Measurements from ENCODE around the gene MARS1.
"Not testable (repeated sequence)": the region's sequence is repeated elsewhere in the genome, so short reads cannot be mapped to it uniquely, and the experiment has no call there.

MARS1 gene

DNA sequence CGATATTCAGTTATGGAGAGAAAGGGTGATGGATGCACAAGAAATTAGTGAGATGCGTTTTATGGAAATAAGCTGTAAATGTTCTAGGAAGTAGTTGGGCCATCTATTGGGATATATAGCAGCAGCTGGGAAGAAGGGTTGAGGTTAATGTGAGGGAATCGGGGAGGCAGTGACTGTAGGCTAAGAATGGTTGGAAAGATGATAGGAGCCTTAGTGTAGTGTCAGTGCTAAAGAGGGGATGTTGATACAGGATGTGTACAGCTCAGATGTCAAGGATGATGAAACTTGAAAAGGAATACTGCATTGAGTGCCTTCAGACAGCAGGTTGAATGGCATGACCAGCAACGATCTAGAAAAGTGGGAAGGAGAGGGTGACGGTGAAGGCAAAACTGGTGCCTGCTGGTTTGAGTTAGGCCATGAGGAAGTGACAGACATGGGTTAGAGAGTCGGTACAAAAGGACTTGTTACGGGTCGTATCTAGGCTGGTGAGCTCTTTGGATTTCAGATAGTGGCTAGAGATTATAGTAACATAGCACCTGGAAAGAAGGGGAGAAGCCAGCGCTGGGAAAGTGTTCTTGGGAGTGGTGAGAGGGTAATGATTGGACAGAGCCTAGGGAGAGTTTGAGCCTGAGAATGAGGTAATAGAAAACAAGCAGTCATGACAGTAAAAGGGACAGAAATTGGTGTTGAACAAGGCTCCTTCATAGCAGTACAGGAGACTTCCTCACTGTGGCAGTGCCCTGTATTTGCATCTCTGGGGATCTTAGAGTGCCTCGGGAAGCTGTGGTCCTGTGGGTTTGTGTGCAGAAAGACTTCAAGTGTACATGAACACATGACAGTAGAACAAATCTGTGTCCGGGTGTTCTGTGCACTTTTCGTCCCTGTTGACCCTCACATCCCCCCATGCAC is 9.6 kb downstream of the MARS1 start:
- DNase-seq = no peak

DNA sequence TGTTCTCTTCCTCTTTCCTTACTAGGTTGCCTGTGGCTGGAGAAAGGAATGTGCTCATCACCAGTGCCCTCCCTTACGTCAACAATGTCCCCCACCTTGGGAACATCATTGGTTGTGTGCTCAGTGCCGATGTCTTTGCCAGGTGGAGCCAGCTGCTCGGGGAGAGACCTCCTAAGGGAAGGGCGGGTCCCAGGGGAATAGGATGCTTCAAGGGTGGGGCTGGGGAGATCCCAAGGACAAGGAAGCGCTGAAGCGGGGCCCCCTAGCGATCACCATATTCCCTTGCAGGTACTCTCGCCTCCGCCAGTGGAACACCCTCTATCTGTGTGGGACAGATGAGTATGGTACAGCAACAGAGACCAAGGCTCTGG is 10.2 kb downstream of the MARS1 start:
- no peak for DNase-seq

DNA sequence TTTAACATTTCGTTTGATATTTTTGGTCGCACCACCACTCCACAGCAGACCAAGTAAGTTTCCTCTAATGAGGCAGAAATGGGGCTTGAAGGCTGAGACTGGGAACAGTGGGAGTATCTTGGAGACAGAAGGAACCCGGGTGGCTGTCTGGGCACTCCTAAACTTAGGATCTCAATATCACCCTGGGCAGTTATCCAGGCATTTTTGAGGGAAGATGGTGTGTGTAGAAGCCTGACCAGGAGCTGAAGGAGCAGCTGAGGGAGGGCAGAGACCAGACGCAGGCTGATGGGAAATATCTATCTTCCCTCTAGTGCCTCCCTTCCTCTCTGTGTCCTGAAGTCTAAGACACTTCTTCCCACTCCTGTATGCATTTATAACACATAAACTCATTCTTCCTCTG is 10.7 kb downstream of the MARS1 start:
- DNase-seq = no peak

DNA sequence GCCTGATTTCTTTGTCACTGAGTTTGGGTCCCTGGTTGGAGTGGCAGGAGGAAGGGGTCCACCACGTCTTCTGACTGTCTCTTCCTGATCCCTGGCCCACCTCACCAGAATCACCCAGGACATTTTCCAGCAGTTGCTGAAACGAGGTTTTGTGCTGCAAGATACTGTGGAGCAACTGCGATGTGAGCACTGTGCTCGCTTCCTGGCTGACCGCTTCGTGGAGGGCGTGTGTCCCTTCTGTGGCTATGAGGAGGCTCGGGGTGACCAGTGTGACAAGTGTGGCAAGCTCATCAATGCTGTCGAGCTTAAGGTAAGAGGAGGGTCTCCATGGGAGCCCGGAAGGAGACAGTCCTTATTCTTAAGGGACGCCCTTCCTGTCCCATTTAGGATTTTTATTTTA is 12.3 kb downstream of the MARS1 start:
- DNase-seq = no peak

DNA sequence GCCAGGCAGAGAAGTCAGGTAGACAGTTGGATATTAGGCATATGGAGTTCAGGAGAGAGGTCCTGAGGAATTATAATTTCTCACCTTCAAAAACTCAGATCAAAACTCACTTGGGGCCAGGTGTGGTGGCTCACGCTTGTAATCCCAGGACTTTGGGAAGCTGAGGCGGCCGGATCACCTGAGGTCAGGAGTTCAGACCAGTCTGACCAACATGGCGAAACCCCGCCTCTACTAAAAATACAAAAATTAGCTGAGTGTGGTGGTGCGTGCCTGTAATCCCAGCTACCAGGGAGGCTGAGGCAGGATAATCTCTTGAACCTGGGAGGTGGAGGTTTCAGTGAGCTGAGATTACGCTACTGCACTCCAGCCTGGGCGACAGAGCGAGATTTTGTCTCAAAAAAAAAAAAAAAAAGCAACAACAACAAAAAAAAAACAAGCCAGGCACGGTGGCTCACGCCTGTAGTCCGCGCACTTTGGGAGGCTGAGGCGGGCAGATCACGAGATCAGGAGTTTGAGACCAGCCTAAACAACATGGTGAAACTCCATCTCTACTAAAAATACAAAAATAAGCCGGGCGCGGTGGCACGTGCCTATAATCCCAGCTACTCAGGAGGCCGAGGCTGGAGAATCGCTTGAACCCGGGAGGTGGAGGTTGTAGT is 14.6 kb downstream of the MARS1 start:
- not testable (repeated sequence) for DNase-seq

DNA sequence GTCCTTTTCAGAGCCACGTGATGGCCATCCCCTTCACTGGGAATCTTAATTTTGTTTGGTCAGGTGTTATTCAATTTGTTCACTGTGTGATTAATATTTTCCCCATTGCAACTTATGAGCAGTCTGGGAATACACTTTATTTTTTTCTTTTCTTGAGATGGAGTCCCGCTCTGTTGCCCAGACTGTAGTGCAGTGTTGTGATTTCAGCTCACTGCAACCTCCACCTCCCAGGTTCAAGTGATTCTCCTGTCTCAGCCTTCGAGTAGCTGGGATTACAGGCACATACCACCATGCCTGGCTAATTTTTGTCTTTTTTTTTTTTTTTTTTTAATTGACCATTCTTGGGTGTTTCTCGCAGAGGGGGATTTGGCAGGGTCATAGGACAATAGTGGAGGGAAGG is 18.7 kb downstream of the MARS1 start:
- not testable (repeated sequence) for DNase-seq

DNA sequence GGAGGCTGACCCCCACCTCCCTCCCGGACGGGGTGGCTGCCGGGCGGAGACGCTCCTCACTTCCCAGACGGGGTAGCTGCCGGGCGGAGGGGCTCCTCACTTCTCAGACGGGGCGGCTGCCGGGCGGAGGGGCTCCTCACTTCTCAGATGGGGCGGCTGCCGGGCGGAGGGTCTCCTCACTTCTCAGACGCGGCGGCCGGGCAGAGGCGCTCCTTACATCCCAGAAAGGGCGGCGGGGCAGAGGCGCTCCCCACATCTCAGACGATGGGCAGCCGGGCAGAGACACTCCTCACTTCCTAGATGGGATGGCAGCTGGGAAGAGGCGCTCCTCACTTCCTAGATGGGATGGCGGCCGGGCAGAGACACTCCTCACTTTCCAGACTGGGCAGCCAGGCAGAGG is 19.9 kb downstream of the MARS1 start:
- DNase-seq = not testable (repeated sequence)

DNA sequence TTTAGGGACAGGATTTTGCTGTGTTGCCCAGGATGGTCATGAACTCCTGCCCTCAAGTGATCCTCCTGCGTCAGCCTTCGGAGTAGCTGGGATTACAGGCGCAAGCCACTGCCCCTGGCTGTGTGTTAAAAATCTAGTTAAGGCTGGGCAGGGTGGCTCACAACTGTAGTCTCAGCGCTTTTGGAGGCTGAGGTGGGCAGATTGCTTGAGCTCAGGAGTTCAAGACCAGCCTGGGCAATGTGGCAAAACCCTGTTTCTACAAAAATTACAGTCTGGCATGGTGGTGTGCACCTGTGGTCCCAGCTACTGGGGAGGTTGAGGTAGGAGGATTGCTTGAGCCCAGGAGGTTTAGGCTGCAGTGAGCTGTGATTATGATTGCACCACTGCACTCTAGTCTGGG is 23.3 kb downstream of the MARS1 start:
- DNase-seq = no peak

DNA sequence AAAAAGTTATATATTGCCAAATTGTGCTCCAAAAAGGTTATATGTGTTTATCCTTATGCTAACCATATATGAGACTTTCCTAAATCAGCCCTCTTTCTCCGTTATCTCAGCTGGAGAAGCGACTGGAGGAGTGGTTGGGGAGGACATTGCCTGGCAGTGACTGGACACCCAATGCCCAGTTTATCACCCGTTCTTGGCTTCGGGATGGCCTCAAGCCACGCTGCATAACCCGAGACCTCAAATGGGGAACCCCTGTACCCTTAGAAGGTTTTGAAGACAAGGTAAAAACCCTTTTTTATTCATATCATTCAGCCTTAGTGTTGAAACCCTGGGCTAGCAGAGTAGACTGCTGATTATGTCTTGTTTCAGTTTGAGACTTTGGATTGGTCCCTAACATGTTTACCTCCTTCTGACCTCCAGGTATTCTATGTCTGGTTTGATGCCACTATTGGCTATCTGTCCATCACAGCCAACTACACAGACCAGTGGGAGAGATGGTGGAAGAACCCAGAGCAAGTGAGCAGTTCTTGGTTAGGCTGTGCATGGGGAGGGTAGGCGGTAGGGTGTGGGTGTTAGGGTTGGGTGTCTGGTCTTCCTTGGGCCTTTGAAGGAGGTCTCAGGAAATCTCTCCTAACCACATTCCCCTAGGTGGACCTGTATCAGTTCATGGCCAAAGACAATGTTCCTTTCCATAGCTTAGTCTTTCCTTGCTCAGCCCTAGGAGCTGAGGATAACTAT is 23.9 kb downstream of the MARS1 start:
- no peak for DNase-seq

DNA sequence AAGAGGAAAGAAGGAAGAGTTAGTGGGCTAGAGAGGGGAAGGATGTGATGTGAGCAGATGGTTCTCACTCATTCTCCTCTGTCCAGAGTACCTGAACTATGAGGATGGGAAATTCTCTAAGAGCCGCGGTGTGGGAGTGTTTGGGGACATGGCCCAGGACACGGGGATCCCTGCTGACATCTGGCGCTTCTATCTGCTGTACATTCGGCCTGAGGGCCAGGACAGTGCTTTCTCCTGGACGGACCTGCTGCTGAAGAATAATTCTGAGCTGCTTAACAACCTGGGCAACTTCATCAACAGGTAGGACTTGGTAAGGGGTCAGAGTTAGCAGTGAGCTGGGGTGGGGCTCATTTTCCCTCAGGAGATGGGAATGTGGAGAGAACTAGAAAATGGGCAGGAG is 24.8 kb downstream of the MARS1 start:
- DNase-seq = no peak

DNA sequence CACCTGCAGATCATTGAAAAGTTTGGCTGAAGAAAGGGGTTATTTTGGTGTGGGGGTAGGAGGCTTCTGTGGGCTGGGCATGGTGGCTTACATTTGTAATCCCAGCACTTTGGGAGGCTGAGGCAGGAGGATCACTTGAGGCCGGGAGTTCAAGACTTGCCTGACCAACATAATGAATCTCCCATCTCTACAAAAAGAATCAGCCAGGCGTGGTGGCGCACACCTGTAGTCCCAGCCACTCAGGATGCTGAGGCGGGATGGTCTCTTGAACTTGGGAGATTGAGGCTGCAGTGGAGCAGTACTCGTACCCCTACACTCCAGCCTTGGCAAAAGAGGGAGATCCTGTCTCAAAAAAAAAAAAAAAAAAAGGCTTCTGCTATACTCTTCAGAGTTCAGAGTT is 25.4 kb downstream of the MARS1 start:
- no peak for DNase-seq

DNA sequence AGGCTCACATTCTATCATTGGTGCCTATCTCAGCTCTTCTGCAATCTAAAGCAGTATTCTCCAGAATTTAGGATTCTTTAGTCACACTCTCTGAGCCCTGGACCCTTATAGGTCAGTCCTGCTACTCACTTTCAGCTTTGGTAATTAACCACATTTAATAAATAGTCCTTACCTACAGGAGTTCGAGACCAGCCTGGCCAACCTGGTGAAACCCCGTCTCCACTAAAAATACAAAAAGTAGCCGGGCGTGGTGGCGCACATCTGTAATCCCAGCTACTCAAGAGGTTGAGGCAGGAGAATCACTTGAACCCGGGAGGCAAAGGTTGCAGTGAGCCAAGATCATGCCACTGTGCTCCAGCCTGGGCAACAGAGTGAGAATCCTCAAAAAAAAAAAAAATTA is 25.8 kb downstream of the MARS1 start:
- DNase-seq = not testable (repeated sequence)

DNA sequence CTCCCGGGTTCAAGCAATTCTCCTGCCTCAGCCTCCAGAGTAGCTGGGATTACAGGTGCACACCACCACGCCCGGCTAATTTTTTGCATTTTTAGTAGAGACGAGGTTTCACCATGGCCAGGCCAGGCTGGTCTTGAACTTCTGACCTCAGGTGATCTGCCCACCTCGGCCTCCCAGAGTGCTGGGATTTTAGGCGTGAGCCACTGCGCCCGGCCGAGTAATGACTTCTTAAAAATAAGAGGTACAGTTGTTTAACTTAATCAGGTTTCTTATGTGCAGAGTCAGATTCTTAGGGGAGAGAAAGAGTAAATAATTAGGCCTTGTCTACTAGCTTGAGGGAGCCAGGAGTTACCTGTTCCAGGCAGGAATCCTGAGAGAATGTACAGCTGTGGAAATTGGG is 26.4 kb downstream of the MARS1 start:
- DNase-seq = not testable (repeated sequence)

DNA sequence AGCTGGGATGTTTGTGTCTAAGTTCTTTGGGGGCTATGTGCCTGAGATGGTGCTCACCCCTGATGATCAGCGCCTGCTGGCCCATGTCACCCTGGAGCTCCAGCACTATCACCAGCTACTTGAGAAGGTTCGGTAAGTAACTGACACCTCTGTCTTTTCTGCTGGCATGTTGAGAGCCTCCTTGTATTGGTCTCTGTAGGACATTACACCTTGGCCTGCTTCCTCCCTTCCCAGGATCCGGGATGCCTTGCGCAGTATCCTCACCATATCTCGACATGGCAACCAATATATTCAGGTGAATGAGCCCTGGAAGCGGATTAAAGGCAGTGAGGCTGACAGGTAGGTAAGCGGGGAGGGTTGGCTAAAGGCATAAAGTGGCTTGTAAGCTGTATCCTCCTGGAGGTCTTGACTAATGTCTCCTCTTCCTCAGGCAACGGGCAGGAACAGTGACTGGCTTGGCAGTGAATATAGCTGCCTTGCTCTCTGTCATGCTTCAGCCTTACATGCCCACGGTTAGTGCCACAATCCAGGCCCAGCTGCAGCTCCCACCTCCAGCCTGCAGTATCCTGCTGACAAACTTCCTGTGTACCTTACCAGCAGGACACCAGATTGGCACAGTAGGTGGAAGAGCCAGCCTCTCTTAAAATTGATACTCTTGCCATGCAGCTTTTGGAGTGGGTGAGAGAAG is 27.0 kb downstream of the MARS1 start:
- DNase-seq = no peak

DNA sequence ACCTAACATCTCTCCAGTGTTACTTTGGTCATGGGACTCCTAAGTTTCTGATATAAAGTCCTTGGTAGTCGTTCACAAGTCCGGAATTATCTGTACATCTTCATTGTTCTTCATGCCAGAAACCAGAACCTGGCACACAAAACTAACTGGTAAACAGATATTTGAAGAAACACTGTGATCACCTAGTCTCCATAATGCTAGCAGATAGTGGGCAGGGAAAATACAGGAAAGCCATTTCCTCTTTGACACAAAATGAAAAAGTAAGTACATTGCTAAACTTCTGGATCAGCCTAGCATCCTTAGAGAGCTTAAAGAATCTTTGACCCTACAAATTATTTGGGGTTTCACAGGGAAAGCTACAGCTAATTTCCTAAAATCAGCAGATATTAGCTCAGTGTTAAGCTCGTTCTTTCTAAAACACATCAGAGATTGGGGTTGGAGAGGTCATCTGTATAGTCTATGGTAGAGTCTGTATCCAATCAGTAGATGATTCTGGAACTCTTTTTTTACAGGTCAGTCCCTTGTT is 27.6 kb downstream of the MARS1 start:
- no peak for DNase-seq

DNA sequence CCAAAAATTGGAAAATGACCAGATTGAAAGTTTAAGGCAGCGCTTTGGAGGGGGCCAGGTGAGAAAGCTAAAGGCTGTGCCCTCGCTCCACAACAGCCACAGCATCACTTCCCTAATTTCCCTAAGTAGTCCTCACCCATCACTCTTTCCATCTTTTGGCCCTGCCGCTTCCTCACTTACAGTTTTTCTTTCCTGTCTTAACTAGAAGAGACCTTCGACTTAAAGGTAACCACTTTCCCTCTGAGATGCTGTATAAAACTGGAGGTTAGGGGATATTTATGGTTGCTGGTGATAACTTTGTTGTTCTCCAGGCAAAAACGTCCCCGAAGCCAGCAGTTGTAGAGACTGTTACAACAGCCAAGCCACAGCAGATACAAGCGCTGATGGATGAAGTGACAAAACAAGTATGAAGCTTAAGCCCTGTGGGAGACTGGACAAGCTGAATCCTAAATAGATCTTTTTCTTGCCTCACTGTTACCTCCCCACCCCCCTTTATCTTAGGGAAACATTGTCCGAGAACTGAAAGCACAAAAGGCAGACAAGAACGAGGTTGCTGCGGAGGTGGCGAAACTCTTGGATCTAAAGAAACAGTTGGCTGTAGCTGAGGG is 28.2 kb downstream of the MARS1 start:
- no peak for DNase-seq

DNA sequence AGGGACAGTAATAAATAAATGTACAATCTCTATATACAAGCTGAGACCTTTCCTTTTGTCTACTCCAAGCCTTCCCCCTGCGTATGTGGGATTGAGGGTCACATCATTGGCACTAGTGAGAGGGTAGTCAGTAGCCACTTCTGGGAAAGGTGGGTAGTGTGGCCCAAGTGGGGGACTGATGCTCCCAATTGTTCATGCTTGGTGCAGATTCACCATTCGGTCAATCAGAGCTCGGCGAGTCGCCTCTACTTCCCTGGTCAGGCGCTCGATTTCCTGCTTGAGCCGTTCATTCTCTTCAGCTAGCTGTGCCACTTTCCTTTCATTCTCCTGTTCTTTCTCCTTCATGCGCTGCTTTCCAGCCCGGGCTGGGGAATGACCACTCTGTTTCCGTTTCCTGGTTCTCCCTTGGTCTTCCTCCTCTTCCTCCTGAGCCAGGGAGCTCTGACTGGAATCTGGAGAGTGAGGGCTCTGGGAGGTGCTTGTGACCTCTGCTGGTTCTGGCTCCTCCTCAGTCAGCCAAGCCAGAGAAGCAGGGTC is 28.8 kb downstream of the MARS1 start:
- DNase-seq = no peak

DNA sequence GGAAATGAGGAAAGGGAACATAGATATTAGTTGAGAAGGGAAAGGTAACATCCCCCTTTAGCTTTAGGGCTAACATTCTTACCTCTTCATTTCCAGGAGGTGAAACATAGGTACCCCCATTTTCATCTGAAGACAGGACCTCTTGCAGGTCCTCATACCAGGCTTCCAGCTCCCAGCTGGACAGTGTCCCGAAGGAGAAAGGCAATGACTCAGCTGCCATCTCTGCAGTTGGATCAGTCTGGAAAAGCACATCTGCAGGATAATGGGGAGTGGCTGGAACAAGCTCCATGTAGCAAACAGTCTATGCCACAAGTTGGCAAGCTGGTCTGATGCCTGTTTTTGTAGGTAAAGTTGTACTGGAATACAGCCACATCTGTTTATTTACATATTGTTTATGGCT is 29.3 kb downstream of the MARS1 start:
- DNase-seq = no peak

DNA sequence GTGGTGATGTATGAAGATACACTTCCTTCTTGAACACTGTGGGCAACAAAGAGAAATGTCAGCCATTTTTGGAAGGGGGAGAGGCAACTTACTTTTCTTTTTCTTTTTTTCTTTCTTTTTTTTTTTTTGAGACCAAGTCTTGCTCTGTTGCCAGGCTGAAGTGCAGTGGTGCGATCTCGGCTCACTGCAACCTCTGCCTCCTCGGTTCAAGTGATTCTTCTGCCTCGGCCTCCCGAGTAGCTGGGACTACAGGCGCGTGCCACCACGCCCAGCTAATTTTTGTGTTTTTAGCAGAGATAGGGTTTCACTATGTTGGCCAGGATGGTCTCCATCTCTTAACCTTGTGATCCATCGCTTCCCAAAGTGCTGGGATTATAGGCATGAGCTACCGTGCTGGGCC is 29.9 kb downstream of the MARS1 start:
- DNase-seq = not testable (repeated sequence)

DNA sequence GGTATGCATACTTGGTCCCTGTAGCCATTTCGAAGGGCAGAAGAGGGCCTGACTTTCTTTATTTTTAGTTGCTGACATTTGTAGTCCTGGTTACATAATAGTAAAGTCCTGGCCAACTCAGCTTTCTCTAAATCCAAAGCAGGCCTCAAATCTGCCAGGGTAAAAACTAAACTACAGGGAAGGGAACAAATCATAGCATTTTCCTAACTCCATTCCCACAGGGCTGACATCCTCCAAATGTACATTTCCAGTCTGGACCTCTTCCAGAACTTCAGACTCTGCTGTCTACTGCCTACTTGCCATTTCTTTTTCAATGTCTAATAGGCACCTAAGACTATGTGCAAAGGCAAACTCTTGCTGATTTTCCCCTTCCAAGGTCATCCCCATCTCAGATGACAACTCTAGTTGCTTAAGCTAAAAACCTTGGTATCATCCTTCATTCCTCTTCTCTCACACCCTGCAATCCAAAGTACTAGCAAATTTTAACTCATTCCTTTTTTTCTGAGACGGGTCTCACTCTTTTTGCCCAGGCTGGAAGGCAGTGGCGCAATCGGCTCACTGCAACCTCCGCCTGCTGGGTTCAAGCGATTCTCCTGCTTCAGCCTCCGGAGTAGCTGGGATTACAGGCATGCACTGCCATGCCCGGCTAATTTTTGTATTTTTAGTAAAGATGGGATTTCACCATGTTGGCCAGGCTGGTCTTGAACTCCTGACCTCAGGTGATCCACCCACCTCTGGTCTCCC is 30.5 kb downstream of the MARS1 start:
- DNase-seq = no peak
